K562 (cell line): ENCODE measurements around the gene FAM83D. TPM values are rescaled to one million over a fixed set of nuclear protein-coding genes. Genes with fewer than 3 reads are reported as not detected.
A peak's percentile ranks its signal among the peaks of the same experiment; 100 is the strongest.

Source experiments
- CHD1 ChIP-seq: fragments of 200-600 bp; sonication (generic); IDR thresholded peaks from one replicate; pipeline ENCODE4 v1.6.1; 2012; ENCODE audit warnings: mild to moderate bottlenecking, moderate library complexity, low read length, inconsistent platforms
- DACH1 ChIP-seq: fragments of 450-650 bp; IDR thresholded peaks from 2 replicates; pipeline ENCODE4 v1.6.1; 2018; ENCODE audit not compliant: partially characterized antibody
- HDAC6 ChIP-seq: IDR thresholded peaks from 2 replicates; pipeline ENCODE4 v1.6.1; 2012; ENCODE audit warnings: low read depth, mild to moderate bottlenecking, control low read depth, inconsistent platforms, low read length, moderate library complexity
- KLF6 ChIP-seq: fragments of 250-450 bp; sonication (Bioruptor Pico); IDR thresholded peaks from 2 replicates; pipeline ENCODE4 v1.4.0; 2020; ENCODE audit warnings: mild to moderate bottlenecking, moderate library complexity, borderline replicate concordance
- L3MBTL2 ChIP-seq: fragments of 450-650 bp; IDR thresholded peaks from 2 replicates; pipeline ENCODE4 v1.6.1; 2016; ENCODE audit warnings: mild to moderate bottlenecking, moderate library complexity
- LCOR ChIP-seq: sonication (generic); formaldehyde crosslinking; IDR thresholded peaks from 2 replicates; pipeline ENCODE4 v1.8.0; 2022; ENCODE audit warnings: mild to moderate bottlenecking, missing genetic modification reagents
- NFIC ChIP-seq: fragments of 450-650 bp; IDR thresholded peaks from 2 replicates; pipeline ENCODE4 v1.6.1; 2017; ENCODE audit warnings: mild to moderate bottlenecking, inconsistent platforms
- OTX1 ChIP-seq: fragments of 450-650 bp; formaldehyde crosslinking; IDR thresholded peaks from 2 replicates; pipeline ENCODE4 v1.4.0; 2022; ENCODE audit warnings: mild to moderate bottlenecking
- RREB1 ChIP-seq: fragments of 250-450 bp; sonication (Bioruptor Pico); IDR thresholded peaks from 2 replicates; pipeline ENCODE4 v1.4.0; 2020
- TEAD4 ChIP-seq, 2 experiments: sonication (generic) in 1 of 2; formaldehyde crosslinking in 1 of 2; IDR thresholded peaks; 2 replicates each; pipeline versions ENCODE4 v1.6.1 to v1.8.0; 2012 to 2022; ENCODE audit warnings: borderline replicate concordance in 1 of 2, inconsistent platforms in 1 of 2, low read length in 1 of 2, mild to moderate bottlenecking in 1 of 2, missing genetic modification reagents in 1 of 2
- ZNF668 ChIP-seq: fragments of 250-450 bp; sonication (Bioruptor Pico); IDR thresholded peaks from 2 replicates; pipeline ENCODE4 v1.8.0; 2022; ENCODE audit warnings: mild to moderate bottlenecking, inconsistent platforms
- polyA plus RNA-seq, 8 experiments: library from polyadenylated mRNA; depleted of rRNA in 4 of 8; stranded (reverse) in 5 of 8; unstranded in 3 of 8; fragments of >200 nt; fragmentation: Nextera tagmentation in 2 of 8; fragmentation: Illumina TruSeq in 1 of 8; extraction: Ambion mirVana in 2 of 8; extraction: Trizol in 1 of 8; gene quantifications; 2 replicates each; pipeline versions ENCODE4 v1.2.1 to v1.2.3, GENCODE V29; 2011 to 2014; ENCODE audit warnings: inconsistent platforms in 1 of 8, missing spikeins in 1 of 8
- total RNA-seq, 7 experiments: library from RNA; depleted of rRNA in 6 of 7; stranded (reverse); fragments of >200 nt in 6 of 7; fragmentation: Illumina TruSeq in 2 of 7; extraction: Trizol in 2 of 7; gene quantifications; 2 replicates each; pipeline versions ENCODE4 v1.2.1 to v1.2.3, GENCODE V29; 2011 to 2021; ENCODE audit warnings: low replicate concordance in 1 of 7
- TF ChIP-seq, protein P1 (sequence below), 2 experiments: fragments of 450-650 bp; IDR thresholded peaks; 2 replicates each; pipeline ENCODE4 v1.6.1; 2018; ENCODE audit warnings: mild to moderate bottlenecking in 2 of 2, low read depth in 1 of 2; ENCODE audit not compliant: partially characterized antibody in 2 of 2
- TF ChIP-seq, protein P2 (sequence below): sonication (generic); formaldehyde crosslinking; IDR thresholded peaks from 2 replicates; pipeline ENCODE4 v1.8.0; 2022; ENCODE audit warnings: mild to moderate bottlenecking, missing genetic modification reagents

The FAM83D gene
- total and polyA plus RNA-seq, 9 of the 15 experiments (the other 6 are each of a cell fraction or from before 2014, with no cell fraction given) = 8.2 to 66.1 (median 43.5) TPM

DNA sequence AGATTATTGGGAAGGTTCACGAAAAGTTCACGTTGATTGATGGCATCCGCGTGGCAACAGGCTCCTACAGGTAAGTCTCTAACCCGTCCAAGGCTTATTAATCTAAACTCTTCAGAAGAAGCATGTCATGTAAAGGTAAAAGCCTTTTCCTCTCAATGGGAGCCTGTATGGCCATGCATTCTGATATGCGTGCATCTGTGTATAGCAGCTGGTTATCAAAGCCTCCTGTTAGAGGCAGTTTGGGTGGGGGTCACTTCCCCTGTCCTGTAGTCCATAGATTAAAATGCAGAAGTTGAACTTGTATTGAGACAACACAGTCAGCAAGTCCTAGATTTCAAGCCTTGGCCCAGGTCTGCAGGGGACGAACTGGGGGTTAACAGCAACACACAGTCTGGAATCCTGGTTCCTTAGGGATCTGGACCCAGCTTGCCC, 21.7 kb downstream of the FAM83D start (continued):
- TF ChIP-seq, protein P1, sequence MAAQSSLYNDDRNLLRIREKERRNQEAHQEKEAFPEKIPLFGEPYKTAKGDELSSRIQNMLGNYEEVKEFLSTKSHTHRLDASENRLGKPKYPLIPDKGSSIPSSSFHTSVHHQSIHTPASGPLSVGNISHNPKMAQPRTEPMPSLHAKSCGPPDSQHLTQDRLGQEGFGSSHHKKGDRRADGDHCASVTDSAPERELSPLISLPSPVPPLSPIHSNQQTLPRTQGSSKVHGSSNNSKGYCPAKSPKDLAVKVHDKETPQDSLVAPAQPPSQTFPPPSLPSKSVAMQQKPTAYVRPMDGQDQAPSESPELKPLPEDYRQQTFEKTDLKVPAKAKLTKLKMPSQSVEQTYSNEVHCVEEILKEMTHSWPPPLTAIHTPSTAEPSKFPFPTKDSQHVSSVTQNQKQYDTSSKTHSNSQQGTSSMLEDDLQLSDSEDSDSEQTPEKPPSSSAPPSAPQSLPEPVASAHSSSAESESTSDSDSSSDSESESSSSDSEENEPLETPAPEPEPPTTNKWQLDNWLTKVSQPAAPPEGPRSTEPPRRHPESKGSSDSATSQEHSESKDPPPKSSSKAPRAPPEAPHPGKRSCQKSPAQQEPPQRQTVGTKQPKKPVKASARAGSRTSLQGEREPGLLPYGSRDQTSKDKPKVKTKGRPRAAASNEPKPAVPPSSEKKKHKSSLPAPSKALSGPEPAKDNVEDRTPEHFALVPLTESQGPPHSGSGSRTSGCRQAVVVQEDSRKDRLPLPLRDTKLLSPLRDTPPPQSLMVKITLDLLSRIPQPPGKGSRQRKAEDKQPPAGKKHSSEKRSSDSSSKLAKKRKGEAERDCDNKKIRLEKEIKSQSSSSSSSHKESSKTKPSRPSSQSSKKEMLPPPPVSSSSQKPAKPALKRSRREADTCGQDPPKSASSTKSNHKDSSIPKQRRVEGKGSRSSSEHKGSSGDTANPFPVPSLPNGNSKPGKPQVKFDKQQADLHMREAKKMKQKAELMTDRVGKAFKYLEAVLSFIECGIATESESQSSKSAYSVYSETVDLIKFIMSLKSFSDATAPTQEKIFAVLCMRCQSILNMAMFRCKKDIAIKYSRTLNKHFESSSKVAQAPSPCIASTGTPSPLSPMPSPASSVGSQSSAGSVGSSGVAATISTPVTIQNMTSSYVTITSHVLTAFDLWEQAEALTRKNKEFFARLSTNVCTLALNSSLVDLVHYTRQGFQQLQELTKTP (IDR thresholded peaks at IDR 0.05; ENCODE audit: low read depth in 1 of 2, partially characterized antibody in 2 of 2) = peak in 1 of 2 experiments; percentile 65
- TF ChIP-seq LCOR (CRISPR knock-in tag) (peak; percentile 88; the same call in 1 of the 2 replicates), TEAD4 (IDR thresholded peaks at IDR 0.05; ENCODE audit: low read length) (peak; percentile 100), TEAD4 (CRISPR knock-in tag; IDR thresholded peaks at IDR 0.05; ENCODE audit: borderline replicate concordance) (no peak), OTX1 (CRISPR knock-in tag) (no peak), CHD1 (no peak), ZNF668 (peak; percentile 56; the same call in 1 of the 2 replicates), HDAC6 (no peak), RREB1 (CRISPR knock-in tag) (no peak), NFIC (peak; percentile 97), KLF6 (CRISPR knock-in tag) (peak; percentile 58; the same call in 1 of the 2 replicates), L3MBTL2 (peak; percentile 70; the same call in 1 of the 2 replicates), DACH1 (peak; percentile 54)
- TF ChIP-seq, protein P2, sequence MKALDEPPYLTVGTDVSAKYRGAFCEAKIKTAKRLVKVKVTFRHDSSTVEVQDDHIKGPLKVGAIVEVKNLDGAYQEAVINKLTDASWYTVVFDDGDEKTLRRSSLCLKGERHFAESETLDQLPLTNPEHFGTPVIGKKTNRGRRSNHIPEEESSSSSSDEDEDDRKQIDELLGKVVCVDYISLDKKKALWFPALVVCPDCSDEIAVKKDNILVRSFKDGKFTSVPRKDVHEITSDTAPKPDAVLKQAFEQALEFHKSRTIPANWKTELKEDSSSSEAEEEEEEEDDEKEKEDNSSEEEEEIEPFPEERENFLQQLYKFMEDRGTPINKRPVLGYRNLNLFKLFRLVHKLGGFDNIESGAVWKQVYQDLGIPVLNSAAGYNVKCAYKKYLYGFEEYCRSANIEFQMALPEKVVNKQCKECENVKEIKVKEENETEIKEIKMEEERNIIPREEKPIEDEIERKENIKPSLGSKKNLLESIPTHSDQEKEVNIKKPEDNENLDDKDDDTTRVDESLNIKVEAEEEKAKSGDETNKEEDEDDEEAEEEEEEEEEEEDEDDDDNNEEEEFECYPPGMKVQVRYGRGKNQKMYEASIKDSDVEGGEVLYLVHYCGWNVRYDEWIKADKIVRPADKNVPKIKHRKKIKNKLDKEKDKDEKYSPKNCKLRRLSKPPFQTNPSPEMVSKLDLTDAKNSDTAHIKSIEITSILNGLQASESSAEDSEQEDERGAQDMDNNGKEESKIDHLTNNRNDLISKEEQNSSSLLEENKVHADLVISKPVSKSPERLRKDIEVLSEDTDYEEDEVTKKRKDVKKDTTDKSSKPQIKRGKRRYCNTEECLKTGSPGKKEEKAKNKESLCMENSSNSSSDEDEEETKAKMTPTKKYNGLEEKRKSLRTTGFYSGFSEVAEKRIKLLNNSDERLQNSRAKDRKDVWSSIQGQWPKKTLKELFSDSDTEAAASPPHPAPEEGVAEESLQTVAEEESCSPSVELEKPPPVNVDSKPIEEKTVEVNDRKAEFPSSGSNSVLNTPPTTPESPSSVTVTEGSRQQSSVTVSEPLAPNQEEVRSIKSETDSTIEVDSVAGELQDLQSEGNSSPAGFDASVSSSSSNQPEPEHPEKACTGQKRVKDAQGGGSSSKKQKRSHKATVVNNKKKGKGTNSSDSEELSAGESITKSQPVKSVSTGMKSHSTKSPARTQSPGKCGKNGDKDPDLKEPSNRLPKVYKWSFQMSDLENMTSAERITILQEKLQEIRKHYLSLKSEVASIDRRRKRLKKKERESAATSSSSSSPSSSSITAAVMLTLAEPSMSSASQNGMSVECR = 0 out of 2 replicates have a peak, but pooled peaks have one; percentile 13
